Cardiac fibroblast (primary cell): ENCODE data around the gene GNG11.

Source experiments
- DNase-seq, 2 donors: peaks; one replicate each; pipeline versions ENCODE4 v3.0.0 to v3.0.0-alpha.2; 2010; ENCODE audit warnings: low read depth in 2 of 2
- H3K4me3 ChIP-seq, 2 donors: replicated peaks in 1 of 2; 1 replicate in 1 of 2; 2 replicates in 1 of 2; pipeline ENCODE4 v1.5.1; 2011; ENCODE audit warnings: low read depth in 2 of 2, low read length in 2 of 2, mild to moderate bottlenecking in 2 of 2, moderate library complexity in 1 of 2
- TF ChIP-seq, protein P1 (sequence below): IDR thresholded peaks from one replicate; pipeline ENCODE4 v1.5.1; 2011; ENCODE audit warnings: low read depth, mild to moderate bottlenecking, low read length, inconsistent platforms

GNG11 gene

DNA sequence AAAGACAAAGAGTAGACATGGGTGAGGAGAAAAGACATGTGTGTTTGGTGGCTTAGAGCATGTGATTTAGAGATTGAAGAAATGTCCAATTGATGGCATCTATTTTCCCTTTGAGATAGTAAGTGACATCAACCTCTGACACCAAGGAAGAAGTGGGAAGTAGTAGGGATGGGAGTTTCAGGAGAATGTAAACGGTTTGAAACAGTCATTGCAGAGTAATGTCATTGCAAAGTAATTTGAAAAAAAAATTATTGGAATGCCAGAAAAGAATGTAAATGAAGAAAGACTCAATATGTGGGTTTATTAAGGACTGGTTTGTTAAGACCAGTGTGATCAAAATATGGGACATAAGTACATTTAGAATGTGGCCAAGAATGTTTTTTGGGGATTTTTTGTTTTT, 26.6 kb downstream of the GNG11 start:
- H3K4me3 ChIP-seq: no peak overlapping the region
- DNase-seq: peak in 1 of 2 donors; percentile 69
- TF ChIP-seq, protein P1, sequence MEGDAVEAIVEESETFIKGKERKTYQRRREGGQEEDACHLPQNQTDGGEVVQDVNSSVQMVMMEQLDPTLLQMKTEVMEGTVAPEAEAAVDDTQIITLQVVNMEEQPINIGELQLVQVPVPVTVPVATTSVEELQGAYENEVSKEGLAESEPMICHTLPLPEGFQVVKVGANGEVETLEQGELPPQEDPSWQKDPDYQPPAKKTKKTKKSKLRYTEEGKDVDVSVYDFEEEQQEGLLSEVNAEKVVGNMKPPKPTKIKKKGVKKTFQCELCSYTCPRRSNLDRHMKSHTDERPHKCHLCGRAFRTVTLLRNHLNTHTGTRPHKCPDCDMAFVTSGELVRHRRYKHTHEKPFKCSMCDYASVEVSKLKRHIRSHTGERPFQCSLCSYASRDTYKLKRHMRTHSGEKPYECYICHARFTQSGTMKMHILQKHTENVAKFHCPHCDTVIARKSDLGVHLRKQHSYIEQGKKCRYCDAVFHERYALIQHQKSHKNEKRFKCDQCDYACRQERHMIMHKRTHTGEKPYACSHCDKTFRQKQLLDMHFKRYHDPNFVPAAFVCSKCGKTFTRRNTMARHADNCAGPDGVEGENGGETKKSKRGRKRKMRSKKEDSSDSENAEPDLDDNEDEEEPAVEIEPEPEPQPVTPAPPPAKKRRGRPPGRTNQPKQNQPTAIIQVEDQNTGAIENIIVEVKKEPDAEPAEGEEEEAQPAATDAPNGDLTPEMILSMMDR: no peak

DNA sequence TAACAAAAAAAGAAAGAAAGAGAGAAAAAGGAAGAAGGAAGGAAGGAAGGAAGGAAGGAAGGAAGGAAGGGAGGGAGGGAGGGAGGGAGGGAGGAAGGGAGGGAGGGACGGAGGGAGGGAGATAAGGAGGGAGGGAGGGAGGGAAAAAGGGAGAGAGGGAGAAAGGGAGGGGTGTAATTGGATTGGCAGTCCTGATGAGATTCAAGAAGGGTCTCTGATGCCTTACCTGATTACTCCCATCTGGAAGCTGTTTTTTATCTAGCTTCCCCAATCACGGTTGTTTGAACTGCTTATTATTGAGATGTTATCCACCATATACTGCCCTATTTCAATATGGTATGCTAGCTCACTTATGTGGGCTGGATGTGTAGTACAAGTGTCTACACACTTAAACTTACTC, 27.3 kb downstream of the GNG11 start:
- TF ChIP-seq, protein P1: no peak
- H3K4me3 ChIP-seq: no peak overlapping the region
- no peak for DNase-seq

DNA sequence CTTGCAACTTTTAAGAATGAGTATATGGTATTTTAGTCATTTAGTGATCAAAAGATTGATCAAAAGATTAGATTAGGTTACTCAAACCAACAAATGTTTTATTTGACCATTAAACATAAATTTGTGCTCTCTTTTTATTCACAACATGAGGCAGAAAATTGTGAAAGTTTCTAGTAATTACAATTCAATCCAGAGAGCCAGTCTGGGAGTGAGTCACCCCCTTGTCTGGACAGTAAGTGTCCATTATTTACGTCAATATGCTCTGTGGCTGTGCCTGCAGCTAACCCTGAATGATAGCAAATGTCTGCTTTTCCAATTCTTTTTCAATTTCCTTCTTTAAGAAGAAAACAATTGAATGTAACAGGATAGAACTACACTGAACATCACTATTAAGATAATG, 27.9 kb downstream of the GNG11 start:
- TF ChIP-seq, protein P1: no peak
- DNase-seq: peak; percentile 72 to 93
- no peak overlapping the region for H3K4me3 ChIP-seq

DNA sequence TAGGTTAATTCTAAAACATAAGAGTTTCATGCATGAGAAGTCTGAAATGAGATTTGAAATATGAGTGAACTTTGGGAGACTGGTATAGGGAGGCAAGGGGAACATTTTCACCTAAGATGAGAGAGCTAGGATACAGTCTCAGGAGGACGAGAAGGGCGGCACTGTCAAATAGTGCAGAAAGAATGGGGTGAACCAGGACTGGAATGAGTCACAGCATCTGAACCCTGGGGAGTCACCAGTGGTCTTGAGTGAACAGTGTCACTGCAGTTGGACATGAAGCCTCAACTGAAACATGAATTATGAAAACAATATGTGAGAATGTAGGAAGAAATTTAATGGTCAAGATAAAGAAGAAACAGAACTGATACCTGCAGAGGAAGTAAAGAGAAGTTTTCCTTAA, 33.8 kb downstream of the GNG11 start:
- TF ChIP-seq, protein P1: no peak
- DNase-seq: no peak
- H3K4me3 ChIP-seq: no peak overlapping the region

DNA sequence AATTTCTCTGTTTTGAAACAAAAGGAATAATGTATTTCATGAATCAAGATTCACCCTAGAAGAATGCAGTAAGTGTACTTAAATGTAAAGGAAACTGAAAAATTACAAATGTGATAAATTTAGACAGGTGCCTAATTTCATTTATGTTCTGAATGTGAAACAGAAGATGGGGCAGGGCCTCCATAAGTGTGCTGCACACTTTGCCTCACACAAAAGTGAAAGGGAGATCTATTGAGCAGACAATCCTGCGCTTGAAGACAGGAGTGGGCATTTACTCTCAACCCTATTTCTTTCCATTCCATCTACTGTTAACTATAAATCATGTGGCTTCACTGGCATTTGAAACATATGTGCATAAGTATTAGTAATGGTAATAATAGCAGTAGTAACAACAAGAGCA, 36.2 kb downstream of the GNG11 start:
- DNase-seq: no peak
- H3K4me3 ChIP-seq: no peak overlapping the region
- TF ChIP-seq, protein P1: no peak

DNA sequence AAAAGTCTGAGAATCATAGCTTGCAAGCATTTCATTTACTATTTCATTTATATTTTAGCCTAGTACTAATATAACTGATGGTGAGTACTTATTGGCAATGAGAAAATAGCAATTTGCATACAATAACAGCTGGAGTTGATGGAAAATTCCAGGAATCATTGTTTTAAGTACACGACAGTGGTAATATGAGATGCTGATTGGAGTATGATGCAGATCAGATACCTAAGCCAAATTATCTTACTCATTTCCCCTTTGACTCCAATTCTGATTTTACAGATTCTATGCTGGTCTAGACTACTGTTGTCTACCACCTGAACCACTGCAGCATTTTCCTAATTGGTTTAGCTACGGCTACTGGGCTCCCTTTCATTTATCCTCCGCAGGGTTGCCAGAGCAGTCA, 36.7 kb downstream of the GNG11 start:
- H3K4me3 ChIP-seq: no peak overlapping the region
- TF ChIP-seq, protein P1: no peak
- DNase-seq: peak in 1 of 2 donors; percentile 65

DNA sequence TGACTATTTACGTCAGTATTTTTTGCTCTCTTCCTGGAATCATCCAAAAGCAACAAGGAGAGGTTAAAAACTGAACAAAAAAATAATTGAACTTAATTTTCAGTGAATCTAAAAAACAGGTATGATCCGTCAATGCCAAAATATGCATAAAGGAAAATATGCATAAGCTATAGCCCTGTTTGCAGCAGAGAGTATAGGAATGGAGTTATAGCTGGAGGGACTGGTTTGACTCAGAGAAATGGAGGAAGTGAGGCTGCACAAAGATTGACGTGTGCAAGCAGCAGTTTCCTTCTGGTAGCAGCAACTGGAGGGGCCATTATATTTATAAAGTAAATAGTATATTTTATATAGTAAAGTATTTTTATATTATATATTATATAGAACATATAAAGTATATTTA, 37.1 kb downstream of the GNG11 start:
- TF ChIP-seq, protein P1: no peak
- H3K4me3 ChIP-seq: no peak overlapping the region
- no peak for DNase-seq
